B cell (primary cell): ENCODE data around the gene DNMBP. TPM values are rescaled to one million over a fixed set of nuclear protein-coding genes. Genes with fewer than 3 reads are reported as not detected.

Experiments
- ATAC-seq: fragments of 200-7000 bp; cut with Tn5 transposase; one replicate; pipeline ENCODE4 v1.10.0; 2021; ENCODE audit warnings: low read depth, mild to moderate bottlenecking, moderate number of reproducible peaks, moderate library complexity
- CTCF ChIA-PET: fragments of 350-600 bp; sonication (Branson Sonifier 250); formaldehyde crosslinking; loops from one replicate; lab custom pipeline; 2021; ENCODE audit warnings: antibody characterized with exemption, inconsistent platforms; lab: Charles Lee
- POLR2A ChIA-PET: fragments of 350-600 bp; sonication (Branson Sonifier 250); formaldehyde crosslinking; loops from one replicate; lab custom pipeline; 2021; ENCODE audit warnings: antibody characterized with exemption; lab: Charles Lee
- DNase-seq: peaks from one replicate; pipeline ENCODE4 v3.0.0; 2013
- H2AFZ ChIP-seq: 2 replicates; pipeline ENCODE4 v1.6.1; 2012; ENCODE audit warnings: mild to moderate bottlenecking, low read depth, low read length; ENCODE audit not compliant: insufficient read depth, poor library complexity, severe bottlenecking
- H3K27ac ChIP-seq, 2 donors: 1 replicate in 1 of 2; 2 replicates in 1 of 2; pipeline ENCODE4 v1.5.1; 2012 to 2013; ENCODE audit warnings: low read length in 2 of 2, mild to moderate bottlenecking in 2 of 2, moderate library complexity in 1 of 2
- H3K27me3 ChIP-seq, 4 experiments: fragments of 200-600 bp in 1 of 4; sonication (generic) in 1 of 4; replicated peaks in 1 of 4; 1 replicate in 2 of 4; 2 replicates in 2 of 4; pipeline versions ENCODE4 v1.6.1 to v1.7.0; 2013 to 2016; ENCODE audit warnings: low read length in 3 of 4, mild to moderate bottlenecking in 2 of 4, mixed read lengths in 1 of 4, moderate library complexity in 1 of 4; ENCODE audit not compliant: insufficient read depth in 4 of 4, control insufficient read depth in 3 of 4; ENCODE audit errors: control extremely low read depth in 1 of 4
- H3K36me3 ChIP-seq, 2 experiments: replicated peaks in 1 of 2; 1 replicate in 1 of 2; 2 replicates in 1 of 2; pipeline versions ENCODE4 v1.6.1 to v1.7.1; 2013; ENCODE audit warnings: low read length in 1 of 2; ENCODE audit not compliant: insufficient read depth in 2 of 2, control insufficient read depth in 1 of 2; ENCODE audit errors: control extremely low read depth in 1 of 2, extremely low read depth in 1 of 2
- H3K4me1 ChIP-seq, 2 donors: fragments of 200-600 bp in 1 of 2; sonication (generic) in 1 of 2; 1 replicate in 1 of 2; 2 replicates in 1 of 2; pipeline versions ENCODE4 v1.5.1 to v1.6.1; 2013 to 2017; ENCODE audit warnings: low read length in 2 of 2; ENCODE audit not compliant: control insufficient read depth in 2 of 2, insufficient read depth in 2 of 2
- H3K4me2 ChIP-seq: replicated peaks from 2 replicates; pipeline ENCODE3; 2012; ENCODE audit warnings: mild to moderate bottlenecking, low read depth, low read length; ENCODE audit not compliant: poor library complexity, severe bottlenecking
- H3K4me3 ChIP-seq, 5 experiments: fragments of 200-600 bp in 1 of 5; sonication (generic) in 1 of 5; 1 replicate in 3 of 5; 2 replicates in 2 of 5; pipeline versions ENCODE4 v1.5.1 to v1.7.0; 2011 to 2016; ENCODE audit warnings: low read length in 4 of 5, mild to moderate bottlenecking in 4 of 5, low read depth in 2 of 5, control low read depth in 1 of 5, moderate library complexity in 1 of 5; ENCODE audit not compliant: insufficient read depth in 1 of 5; ENCODE audit errors: control extremely low read depth in 1 of 5, extremely low read depth in 1 of 5
- H3K79me2 ChIP-seq: fragments of 200-600 bp; sonication (generic); one replicate; pipeline ENCODE4 v1.6.0; 2016; ENCODE audit warnings: low read length; ENCODE audit not compliant: control insufficient read depth, insufficient read depth
- H3K9ac ChIP-seq: fragments of 200-600 bp; sonication (generic); 2 replicates; pipeline ENCODE4 v1.6.1; 2017; ENCODE audit warnings: mild to moderate bottlenecking, low read length, moderate library complexity
- H3K9me3 ChIP-seq, 3 donors: one replicate each; pipeline versions ENCODE4 v1.6.1 to v1.7.1; 2013; ENCODE audit warnings: low read length in 2 of 3; ENCODE audit not compliant: control insufficient read depth in 2 of 3, insufficient read depth in 1 of 3; ENCODE audit errors: control extremely low read depth in 1 of 3
- H4K20me1 ChIP-seq: 2 replicates; pipeline ENCODE4 v1.6.0; 2012; ENCODE audit warnings: mild to moderate bottlenecking, low read length; ENCODE audit not compliant: insufficient read depth, control insufficient read depth, poor library complexity, severe bottlenecking
- H3K27ac Mint-ChIP-seq: one replicate; pipeline ENCODE4 v1.8.0; 2021; ENCODE audit warnings: mixed read lengths
- H3K27me3 Mint-ChIP-seq: one replicate; pipeline ENCODE4 v1.8.0; 2021; ENCODE audit warnings: mixed read lengths
- H3K4me1 Mint-ChIP-seq: one replicate; pipeline ENCODE4 v1.8.0; 2021; ENCODE audit warnings: mixed read lengths
- H3K4me3 Mint-ChIP-seq: one replicate; pipeline ENCODE4 v1.8.0; 2021; ENCODE audit warnings: mixed read lengths
- H3K9me3 Mint-ChIP-seq: one replicate; pipeline ENCODE4 v1.8.0; 2022; ENCODE audit warnings: mixed read lengths; ENCODE audit not compliant: insufficient read depth
- CTCF ChIP-seq: fragments of 200-600 bp; IDR thresholded peaks from one replicate; pipeline ENCODE4 v1.8.0; 2022; ENCODE audit warnings: antibody characterized with exemption, mild to moderate bottlenecking
- EZH2 ChIP-seq: IDR thresholded peaks from 2 replicates; pipeline ENCODE4 v1.6.1; 2012; ENCODE audit warnings: borderline replicate concordance, low read depth, mild to moderate bottlenecking, moderate library complexity, low read length; ENCODE audit not compliant: insufficient read depth, poor library complexity, severe bottlenecking
- WGBS: methylation state at CpG from one replicate; pipeline ENCODE4 v1.1.5; 2013; ENCODE audit warnings: missing lambda C conversion rate; ENCODE audit not compliant: insufficient coverage; 5-methylcytosine and 5-hydroxymethylcytosine counted together
- intact Hi-C: fragments of 100-400 bp; cut with micrococcal nuclease; formaldehyde crosslinking; loops from one replicate; pipeline ENCODE4 v1.10.0; 2022
- polyA plus RNA-seq: library from polyadenylated mRNA; depleted of rRNA; stranded (reverse); fragments of >200 nt; gene quantifications from 2 replicates; pipeline ENCODE4 v1.2.3, GENCODE V29; 2012
- total RNA-seq, 2 donors: library from RNA; stranded (reverse); fragments of 120-200 nt in 1 of 2; gene quantifications; 1 replicate in 1 of 2; 2 replicates in 1 of 2; pipeline versions ENCODE4 v1.2.3 to v1.2.4, GENCODE V29; 2013 to 2022

DNMBP gene
- total and polyA plus RNA-seq, 2 donors (not counting 1 experiment from before 2014, with no cell fraction given) = 12.8 to 22.6 TPM

GRCh38 chr10:100038561-100039071 is 28.9 kb upstream of the DNMBP start:
- CTCF ChIA-PET = interaction anchor here (1.0 to 18.9 kb wide), 2 partner anchors 17 to 189 kb away, joined by 3 to 525 read pairs; no protein-coding TSS in a partner anchor
- Histone ChIP-seq H3K4me3 (no peak overlapping the region), H2AFZ (no peak overlapping the region), H3K36me3 (no peaks in the 10 kb centered on the region), H3K27me3 (no peaks in the 10 kb centered on the region), H3K4me2 (no peak overlapping the region), H4K20me1 (no peaks in the 10 kb centered on the region), H3K27ac (no peak overlapping the region), H3K79me2 (no peaks in the 10 kb centered on the region), H3K9ac (no peak overlapping the region), H3K9me3 (no peaks in the 10 kb centered on the region), H3K4me1 (peaks cover 0 to 4% of the 10 kb centered on the region in 2 donors)
- 0% methylated on average over 1 of the region's 1 CpG for WGBS
- intact Hi-C loops = no loop called here
- POLR2A ChIA-PET = no interaction called here
- ATAC-seq (no peak), DNase-seq (no peak)
- no peaks in the 10 kb centered on the region for H3K9me3 Mint-ChIP-seq
- peaks cover 2% of the 10 kb centered on the region for H3K4me1 Mint-ChIP-seq
- TF ChIP-seq EZH2 (no peak), CTCF (no peak)
- H3K27me3 Mint-ChIP-seq = peaks cover 16% of the 10 kb centered on the region
- no peak overlapping the region for H3K4me3 Mint-ChIP-seq
- no peak overlapping the region for H3K27ac Mint-ChIP-seq

DNA sequence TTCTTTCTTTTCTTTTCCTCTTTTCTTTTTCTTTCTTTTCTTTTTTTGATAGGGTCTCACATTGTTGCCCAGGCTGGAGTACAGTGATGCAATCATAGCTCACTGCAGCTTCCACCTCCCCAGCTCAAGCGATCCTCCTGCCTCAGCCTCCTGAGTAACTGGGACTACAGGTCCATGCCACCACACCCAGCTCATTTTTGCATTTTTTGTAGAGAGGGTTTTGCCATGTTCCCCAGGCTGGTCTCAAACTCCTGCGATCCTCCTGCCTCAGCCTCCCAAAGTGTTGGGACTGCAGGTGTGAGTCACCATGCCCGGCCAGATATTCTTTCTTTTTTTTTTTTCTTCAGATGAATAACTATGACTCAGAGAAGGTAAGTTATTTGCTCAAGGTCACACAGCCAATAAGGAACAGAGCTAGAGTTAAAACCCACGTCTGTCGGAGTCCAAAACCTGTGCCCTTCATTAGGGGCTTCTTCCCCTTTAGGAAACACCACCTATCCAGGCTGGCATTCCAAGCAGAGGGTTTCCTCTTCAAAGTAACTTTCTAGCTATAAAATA is 28.1 kb upstream of the DNMBP start:
- no peak for ATAC-seq
- Mint-ChIP-seq H3K9me3 (no peaks in the 10 kb centered on the region), H3K4me1 (peaks cover 2% of the 10 kb centered on the region), H3K4me3 (no peak overlapping the region), H3K27ac (no peak overlapping the region), H3K27me3 (peaks cover 16% of the 10 kb centered on the region)
- Histone ChIP-seq H4K20me1 (no peaks in the 10 kb centered on the region), H2AFZ (no peak overlapping the region), H3K79me2 (no peaks in the 10 kb centered on the region), H3K4me2 (no peak overlapping the region), H3K9me3 (no peaks in the 10 kb centered on the region), H3K9ac (no peak overlapping the region), H3K4me1 (peaks cover 0 to 4% of the 10 kb centered on the region in 2 donors), H3K27me3 (no peaks in the 10 kb centered on the region), H3K27ac (no peak overlapping the region), H3K36me3 (no peaks in the 10 kb centered on the region), H3K4me3 (no peak overlapping the region)
- CTCF ChIA-PET = interaction anchor here (0.6 to 18.9 kb wide), 2 partner anchors 188 to 1242 kb away, joined by 3 to 525 read pairs; no protein-coding TSS in a partner anchor
- POLR2A ChIA-PET = no interaction called here
- intact Hi-C loops = no loop called here
- 100% methylated on average over 1 of the region's 5 CpGs for WGBS
- TF ChIP-seq EZH2 (no peak), CTCF (no peak)
- no peak for DNase-seq
